Effector memory CD8-positive, alpha-beta T cell (primary cell): ENCODE results near the gene RASL10B.
A peak's percentile ranks its signal among the peaks of the same experiment; 100 is the strongest.
"Not testable (repeated sequence)": the region's sequence is repeated elsewhere in the genome, so short reads cannot be mapped to it uniquely, and the experiment has no call there.

Source experiments
- ATAC-seq: fragments of 150-1000 bp; cut with Tn5 transposase; replicated peaks from 2 replicates; pipeline ENCODE4 v1.10.0; 2021; ENCODE audit warnings: mild to moderate bottlenecking, moderate library complexity
- DNase-seq, 3 experiments: peaks; one replicate each; pipeline ENCODE4 v3.0.0; 2021
- H3K27ac Mint-ChIP-seq, 2 donors: one replicate each; pipeline ENCODE4 v1.8.0; 2022; ENCODE audit warnings: mild to moderate bottlenecking in 2 of 2, mixed read lengths in 2 of 2, moderate library complexity in 2 of 2
- H3K27me3 Mint-ChIP-seq, 2 donors: one replicate each; pipeline ENCODE4 v1.8.0; 2022; ENCODE audit warnings: mixed read lengths in 2 of 2
- H3K36me3 Mint-ChIP-seq: one replicate; pipeline ENCODE4 v1.8.0; 2022; ENCODE audit warnings: mild to moderate bottlenecking, moderate library complexity, mixed read lengths; ENCODE audit not compliant: insufficient read depth
- H3K4me1 Mint-ChIP-seq, 2 donors: one replicate each; pipeline ENCODE4 v1.8.0; 2022; ENCODE audit warnings: low read depth in 2 of 2, mixed read lengths in 2 of 2
- H3K4me3 Mint-ChIP-seq, 2 donors: one replicate each; pipeline ENCODE4 v1.8.0; 2022; ENCODE audit warnings: mild to moderate bottlenecking in 2 of 2, mixed read lengths in 2 of 2, moderate library complexity in 2 of 2
- H3K9me3 Mint-ChIP-seq, 2 donors: one replicate each; pipeline ENCODE4 v1.8.0; 2022; ENCODE audit warnings: mixed read lengths in 2 of 2
- total RNA-seq, 9 experiments: gene quantifications; one replicate each; lab custom pipeline; 2026; lab: John Stamatoyannopoulos, UW

RASL10B gene, protein sequence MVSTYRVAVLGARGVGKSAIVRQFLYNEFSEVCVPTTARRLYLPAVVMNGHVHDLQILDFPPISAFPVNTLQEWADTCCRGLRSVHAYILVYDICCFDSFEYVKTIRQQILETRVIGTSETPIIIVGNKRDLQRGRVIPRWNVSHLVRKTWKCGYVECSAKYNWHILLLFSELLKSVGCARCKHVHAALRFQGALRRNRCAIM
- 0 to 1.7 (median 0.42) reads per million in 9 experiments for total RNA-seq

DNA sequence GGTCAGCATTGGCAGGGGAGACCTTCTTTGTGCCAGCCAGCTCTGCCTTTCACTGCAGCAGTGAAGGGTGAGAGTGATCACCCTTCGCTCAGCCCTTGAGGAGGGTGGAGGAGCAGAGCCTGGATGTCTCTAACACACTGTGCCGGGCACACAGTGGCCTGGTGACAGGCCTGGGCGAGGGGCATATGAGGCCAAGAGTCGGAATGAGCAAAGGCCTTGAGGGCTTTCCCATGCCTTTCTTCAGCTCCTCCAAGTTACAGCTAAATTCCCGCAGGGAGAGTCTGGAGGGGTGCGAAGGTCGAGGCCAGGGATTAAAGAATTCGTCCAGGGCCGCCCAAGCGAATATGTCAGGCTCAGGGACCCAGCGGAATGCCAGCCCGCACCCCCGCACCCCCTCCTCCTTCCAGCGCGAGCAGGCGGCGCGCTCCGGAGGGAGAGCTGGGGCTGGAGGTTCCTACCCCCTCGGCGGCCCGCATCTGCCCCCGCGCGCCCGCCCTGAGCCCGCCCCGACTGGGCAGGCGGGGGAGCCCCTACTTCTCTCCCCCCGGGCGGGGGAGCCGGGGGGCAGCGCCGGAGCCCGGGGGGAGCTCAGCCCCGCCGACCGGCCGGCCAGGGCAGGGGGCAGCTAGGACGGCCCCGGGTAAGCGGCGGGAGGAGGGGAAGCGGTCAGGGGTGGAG, at the start of gene RASL10B:
Gene RASL10B (plus strand): TSS at position 401 of the 678 bp plus-strand sequence. CDS start 3,546 bp downstream, outside the sequence.
- no peaks in the 10 kb centered on the region for H3K27me3 Mint-ChIP-seq
- H3K4me3 Mint-ChIP-seq: peak within 1 kb of the TSS; percentile 77 to 84
- no peaks in the 10 kb centered on the region for H3K9me3 Mint-ChIP-seq
- ATAC-seq (peak; percentile 88), DNase-seq (peak; percentile 21 to 35 (median 34))
- peaks cover 11 to 22% of the 10 kb centered on the region in 2 donors for H3K4me1 Mint-ChIP-seq
- peaks cover 8% of the 10 kb centered on the region for H3K36me3 Mint-ChIP-seq
- H3K27ac Mint-ChIP-seq: peak within 1 kb of the TSS; percentile 9 to 55

DNA sequence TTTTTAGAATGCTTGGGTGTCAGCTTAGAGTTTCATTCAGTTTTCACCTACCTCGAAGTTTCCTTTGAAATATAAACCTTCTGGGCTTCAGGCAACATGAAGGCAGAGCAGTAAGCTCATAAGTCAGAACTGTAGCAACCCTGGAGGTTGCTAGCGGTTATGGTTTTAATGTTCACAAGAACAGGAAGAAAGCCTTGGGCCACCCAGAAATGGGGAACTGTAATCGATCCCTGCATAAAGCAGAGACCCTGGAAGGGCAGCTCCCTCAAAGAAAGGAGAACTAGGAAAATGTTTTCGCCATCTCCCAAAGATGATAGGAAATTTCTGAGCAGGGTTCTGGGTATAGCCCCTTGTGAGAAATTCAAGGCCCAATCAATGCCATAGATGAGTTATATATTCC, 47.8 kb upstream of the RASL10B start:
- Mint-ChIP-seq H3K9me3 (no peaks in the 10 kb centered on the region), H3K4me1 (peaks cover 2 to 6% of the 10 kb centered on the region in 2 donors), H3K4me3 (no peak overlapping the region), H3K36me3 (peaks cover 81% of the 10 kb centered on the region), H3K27ac (no peak overlapping the region), H3K27me3 (no peaks in the 10 kb centered on the region)
- ATAC-seq (no peak), DNase-seq (no peak)

DNA sequence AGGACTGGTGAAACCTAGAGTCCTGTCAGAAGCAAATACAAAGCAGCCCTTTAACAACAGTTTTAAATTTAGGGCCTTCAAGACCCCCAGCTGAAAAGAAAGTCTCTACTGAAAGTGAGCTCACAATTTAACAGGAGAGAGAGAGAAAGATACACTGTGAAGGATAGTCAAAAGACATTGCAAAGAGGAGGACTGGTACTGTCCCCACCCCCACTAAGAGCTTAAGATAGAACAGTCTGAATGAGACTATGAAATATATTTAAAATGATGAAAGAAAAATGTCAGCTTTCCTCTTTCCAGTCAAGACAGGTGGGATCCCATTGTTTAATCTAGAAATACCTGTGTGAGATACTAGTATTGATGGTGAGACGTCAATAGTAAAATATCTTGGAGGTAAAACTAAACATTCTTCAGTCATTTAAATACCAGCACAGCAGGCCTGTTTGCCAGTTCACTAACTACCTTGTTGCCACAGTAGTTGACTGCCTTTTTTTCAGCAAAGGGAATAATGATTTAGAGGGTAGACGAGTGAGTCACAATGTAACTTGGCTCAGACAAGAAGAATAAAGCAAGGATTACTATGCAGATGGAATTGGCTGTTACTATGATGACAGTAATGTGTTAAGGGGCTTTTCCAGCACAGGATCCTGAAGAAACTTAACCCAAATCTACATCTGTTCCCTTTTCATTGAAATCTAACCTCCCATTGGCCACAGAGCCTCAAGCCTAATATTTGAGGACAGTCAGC, 47.2 kb upstream of the RASL10B start:
- no peak overlapping the region for H3K27ac Mint-ChIP-seq
- DNase-seq (no peak), ATAC-seq (no peak)
- no peak overlapping the region for H3K4me3 Mint-ChIP-seq
- peaks cover 77% of the 10 kb centered on the region for H3K36me3 Mint-ChIP-seq
- H3K27me3 Mint-ChIP-seq: no peaks in the 10 kb centered on the region
- H3K4me1 Mint-ChIP-seq: peaks cover 0 to 5% of the 10 kb centered on the region in 2 donors
- no peaks in the 10 kb centered on the region for H3K9me3 Mint-ChIP-seq

DNA sequence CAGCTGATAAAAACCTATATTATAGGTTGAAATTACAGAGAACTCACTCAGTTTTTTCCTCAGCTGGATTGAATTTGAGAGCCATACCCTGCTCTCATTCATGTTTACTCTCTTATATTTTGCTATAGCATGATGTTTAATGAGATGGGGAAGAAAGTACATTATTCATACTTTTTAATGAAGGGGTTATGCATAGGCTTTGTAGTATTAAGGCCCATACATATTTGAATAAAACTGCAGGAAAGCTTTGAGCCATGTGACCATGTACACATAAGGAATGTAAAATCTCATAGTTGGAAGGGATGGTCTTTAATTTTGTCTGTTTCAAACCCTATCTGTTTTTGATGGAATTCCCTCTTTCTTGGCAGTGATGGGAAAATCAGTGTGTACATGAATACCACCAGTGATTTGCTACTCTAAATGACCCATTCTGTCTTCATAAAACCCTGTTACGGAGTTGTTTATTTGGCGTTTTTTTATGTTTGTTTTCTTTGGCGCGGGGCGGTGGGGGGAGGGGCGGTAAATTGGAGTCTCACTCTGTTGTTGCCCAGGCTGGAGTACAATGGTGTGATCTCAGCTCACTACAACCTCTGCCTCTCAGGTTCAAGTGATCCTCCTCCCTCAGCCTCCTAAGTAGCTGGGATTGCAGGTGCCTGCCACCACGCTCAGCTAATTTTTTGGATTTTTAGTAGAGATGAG, 38.8 kb upstream of the RASL10B start:
- H3K36me3 Mint-ChIP-seq: peaks cover 55% of the 10 kb centered on the region
- no peak overlapping the region for H3K27ac Mint-ChIP-seq
- no peak for ATAC-seq
- H3K9me3 Mint-ChIP-seq: no peaks in the 10 kb centered on the region
- no peak for DNase-seq
- H3K4me3 Mint-ChIP-seq: no peak overlapping the region
- peaks cover 0 to 14% of the 10 kb centered on the region in 2 donors for H3K4me1 Mint-ChIP-seq
- no peaks in the 10 kb centered on the region for H3K27me3 Mint-ChIP-seq

DNA sequence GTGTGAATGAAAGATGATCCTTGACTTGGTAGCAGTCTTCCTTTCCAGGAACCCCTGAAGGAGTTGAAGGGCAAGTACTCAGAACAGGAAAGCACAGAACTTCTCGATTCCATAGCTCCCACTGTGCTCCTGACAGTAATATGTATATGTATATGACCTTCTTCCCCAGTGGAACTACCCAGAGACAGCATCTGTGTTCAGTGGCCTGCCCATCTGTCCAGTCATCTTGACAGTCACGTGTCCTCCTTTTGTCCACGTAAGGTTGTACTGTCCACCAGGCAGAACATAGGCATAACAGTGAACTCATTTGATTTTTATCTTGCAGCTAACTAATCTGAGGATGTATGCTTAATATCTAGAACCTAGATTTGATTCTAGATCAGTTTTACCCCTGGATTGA, 37.8 kb upstream of the RASL10B start:
- Mint-ChIP-seq H3K36me3 (peaks cover 50% of the 10 kb centered on the region), H3K9me3 (no peaks in the 10 kb centered on the region), H3K27me3 (no peaks in the 10 kb centered on the region), H3K4me3 (no peak overlapping the region), H3K27ac (peak overlapping the region in 1 of 2 donors; percentile 32), H3K4me1 (peaks cover 0 to 11% of the 10 kb centered on the region in 2 donors)
- DNase-seq (no peak), ATAC-seq (no peak)

DNA sequence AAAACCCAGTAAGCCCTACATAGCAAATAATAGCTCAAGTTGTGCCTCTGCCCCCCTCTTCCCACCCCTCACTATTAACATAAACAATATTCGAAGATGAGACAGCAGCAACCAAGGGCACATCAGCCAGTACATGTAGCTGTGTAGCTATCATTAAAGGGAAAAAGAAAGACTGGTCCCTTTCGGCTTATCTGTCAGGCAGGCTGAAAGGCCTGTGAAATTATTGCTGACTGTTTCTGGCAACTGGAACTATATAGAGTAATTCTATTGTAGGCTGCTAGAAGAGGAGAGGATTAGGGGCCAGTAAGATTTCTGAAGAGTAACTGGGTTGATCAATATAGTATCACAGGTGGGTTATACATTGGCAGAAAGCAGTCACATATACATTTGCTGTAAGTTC, 36.5 kb upstream of the RASL10B start:
- no peak for ATAC-seq
- Mint-ChIP-seq H3K9me3 (no peaks in the 10 kb centered on the region), H3K4me1 (peaks cover 0 to 7% of the 10 kb centered on the region in 2 donors), H3K4me3 (no peak overlapping the region), H3K27ac (no peak overlapping the region), H3K36me3 (peaks cover 47% of the 10 kb centered on the region), H3K27me3 (no peaks in the 10 kb centered on the region)
- DNase-seq: no peak

DNA sequence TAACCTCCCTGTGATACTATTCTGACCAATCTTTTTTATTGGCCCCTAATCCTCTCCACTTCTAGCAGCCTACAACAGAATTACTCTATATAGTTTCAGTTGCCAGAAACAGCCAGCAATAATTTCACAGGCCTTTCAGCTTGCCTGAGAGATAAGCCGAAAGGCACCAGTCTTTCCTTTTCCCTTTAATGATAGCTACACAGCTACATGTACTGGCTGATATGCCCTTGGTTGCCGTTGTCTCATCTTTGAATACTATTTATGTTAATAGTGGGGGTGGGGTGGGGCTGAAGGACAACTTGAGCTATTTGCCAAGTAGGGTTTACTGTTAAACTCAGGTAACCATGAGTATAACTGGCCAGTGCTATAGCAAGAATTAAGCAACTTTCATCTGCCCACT, 35.8 kb upstream of the RASL10B start:
- H3K9me3 Mint-ChIP-seq: no peaks in the 10 kb centered on the region
- H3K4me3 Mint-ChIP-seq: no peak overlapping the region
- peak overlapping the region in 1 of 2 donors; percentile 47 for H3K27ac Mint-ChIP-seq
- DNase-seq (no peak), ATAC-seq (no peak)
- no peaks in the 10 kb centered on the region for H3K27me3 Mint-ChIP-seq
- H3K4me1 Mint-ChIP-seq: peaks cover 0 to 8% of the 10 kb centered on the region in 2 donors
- peaks cover 40% of the 10 kb centered on the region for H3K36me3 Mint-ChIP-seq

DNA sequence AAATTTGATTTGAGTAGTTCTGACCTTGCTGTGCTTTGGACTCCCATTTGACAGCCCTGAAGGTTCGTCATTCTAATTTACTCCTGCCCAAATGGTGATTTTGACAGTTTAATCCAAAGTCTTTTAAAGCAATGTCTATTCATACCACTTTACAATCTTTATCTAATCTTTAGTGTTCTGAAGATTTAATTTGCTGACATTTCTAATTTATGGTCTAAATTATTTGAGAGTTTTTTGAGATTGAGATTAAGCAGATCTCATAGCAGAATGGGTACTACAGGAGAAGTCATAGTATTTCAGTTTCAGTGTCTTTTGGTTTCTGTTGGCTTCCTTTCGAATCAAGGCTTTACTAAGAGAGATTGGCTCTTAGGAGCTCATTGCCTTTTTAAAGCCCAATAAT, 32.6 kb upstream of the RASL10B start:
- no peak for DNase-seq
- H3K36me3 Mint-ChIP-seq: peaks cover 30% of the 10 kb centered on the region
- no peaks in the 10 kb centered on the region for H3K9me3 Mint-ChIP-seq
- no peaks in the 10 kb centered on the region for H3K27me3 Mint-ChIP-seq
- H3K27ac Mint-ChIP-seq: peak overlapping the region in 1 of 2 donors; percentile 31
- peaks cover 0 to 17% of the 10 kb centered on the region in 2 donors for H3K4me1 Mint-ChIP-seq
- no peak for ATAC-seq
- no peak overlapping the region for H3K4me3 Mint-ChIP-seq

DNA sequence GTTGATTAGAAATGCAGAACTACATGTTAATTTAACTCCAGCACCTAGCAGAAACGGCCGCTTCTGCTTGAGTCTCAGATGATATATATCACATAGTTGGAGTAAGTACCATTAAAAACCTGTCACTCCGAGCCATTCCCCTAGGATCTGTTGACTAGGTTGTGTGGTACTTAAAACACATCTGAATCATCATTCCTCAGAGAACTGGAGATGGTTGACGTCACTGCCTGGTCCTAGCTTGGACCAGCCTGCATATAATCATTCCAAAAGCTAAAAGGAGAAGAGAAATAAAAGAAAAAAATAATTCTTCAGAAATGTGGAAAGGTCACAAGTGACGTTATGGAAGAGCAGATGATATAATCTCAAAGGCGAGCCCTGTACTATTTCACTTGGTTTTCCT, 31.3 kb upstream of the RASL10B start:
- DNase-seq: no peak
- no peaks in the 10 kb centered on the region for H3K27me3 Mint-ChIP-seq
- no peaks in the 10 kb centered on the region for H3K9me3 Mint-ChIP-seq
- peaks cover 0 to 27% of the 10 kb centered on the region in 2 donors for H3K4me1 Mint-ChIP-seq
- no peak overlapping the region for H3K4me3 Mint-ChIP-seq
- no peak for ATAC-seq
- peaks cover 16% of the 10 kb centered on the region for H3K36me3 Mint-ChIP-seq
- peak overlapping the region in 1 of 2 donors; percentile 12 for H3K27ac Mint-ChIP-seq

DNA sequence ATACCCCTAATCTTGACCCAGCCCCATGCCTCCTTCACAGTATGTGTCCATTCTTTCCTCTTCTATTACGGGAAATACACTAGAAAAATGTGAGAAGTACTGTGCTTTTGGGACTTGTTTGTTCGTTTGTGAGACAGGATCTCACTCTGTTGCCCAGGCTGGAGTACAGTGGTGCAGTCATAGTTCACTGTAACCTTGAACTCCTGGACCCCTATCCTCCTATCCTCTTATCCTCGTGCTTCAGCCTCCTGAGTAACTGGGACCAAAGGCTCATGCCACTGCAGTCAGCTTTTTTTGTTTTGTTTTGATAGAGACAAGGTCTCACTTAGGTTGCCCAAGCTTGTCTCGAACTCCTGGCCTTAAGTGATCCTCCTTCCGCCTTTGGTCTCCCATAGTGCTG, 29.9 kb upstream of the RASL10B start:
- peaks cover 7% of the 10 kb centered on the region for H3K36me3 Mint-ChIP-seq
- DNase-seq (no peak), ATAC-seq (no peak)
- no peaks in the 10 kb centered on the region for H3K9me3 Mint-ChIP-seq
- H3K4me1 Mint-ChIP-seq: peaks cover 5 to 24% of the 10 kb centered on the region in 2 donors
- H3K27me3 Mint-ChIP-seq: no peaks in the 10 kb centered on the region
- no peak overlapping the region for H3K27ac Mint-ChIP-seq
- no peak overlapping the region for H3K4me3 Mint-ChIP-seq

DNA sequence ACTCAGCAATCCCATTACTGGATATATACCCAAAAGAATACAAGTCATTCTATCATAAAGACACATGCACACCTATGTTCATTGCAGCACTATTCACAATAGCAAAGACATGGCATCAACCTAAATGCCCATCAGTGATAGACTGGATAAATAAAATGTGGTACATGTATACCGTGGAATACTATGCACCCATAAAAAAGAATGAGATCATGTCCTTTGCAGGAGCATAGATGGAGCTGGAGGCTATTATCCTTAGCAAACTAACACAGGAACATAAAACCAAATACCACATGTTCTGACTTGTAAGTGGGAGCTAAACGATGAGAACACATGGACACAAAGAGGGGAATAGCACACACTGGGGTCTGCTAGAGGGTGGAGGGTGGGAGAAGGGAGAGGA, 28.1 kb upstream of the RASL10B start:
- not testable (repeated sequence) for H3K9me3 Mint-ChIP-seq, H3K27me3 Mint-ChIP-seq, H3K36me3 Mint-ChIP-seq, H3K27ac Mint-ChIP-seq, DNase-seq, H3K4me3 Mint-ChIP-seq, ATAC-seq
- H3K4me1 Mint-ChIP-seq: peaks cover 6 to 28% of the 10 kb centered on the region in 2 donors

DNA sequence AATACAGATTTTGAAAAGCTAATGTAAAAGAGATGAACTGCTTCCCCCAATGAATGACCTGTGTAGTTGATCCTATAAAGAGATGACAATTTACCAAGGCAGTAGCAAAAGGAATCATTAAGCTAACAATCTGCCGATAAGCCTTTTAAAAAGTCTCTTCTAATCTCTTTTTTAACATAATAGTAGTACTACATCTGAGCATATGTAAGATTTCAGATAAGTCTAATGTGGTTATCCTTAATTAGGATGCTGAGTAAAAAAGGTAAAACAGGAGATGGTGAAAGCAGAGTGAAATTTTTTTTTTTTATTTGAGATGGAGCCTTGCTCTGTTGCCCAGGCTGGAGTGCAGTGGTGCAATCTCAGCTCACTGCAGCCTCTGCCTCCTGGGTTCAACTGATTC, 26.2 kb upstream of the RASL10B start:
- ATAC-seq (no peak), DNase-seq (no peak)
- Mint-ChIP-seq H3K9me3 (no peaks in the 10 kb centered on the region), H3K36me3 (peaks cover 19% of the 10 kb centered on the region), H3K4me1 (peaks cover 6 to 25% of the 10 kb centered on the region in 2 donors), H3K27me3 (no peaks in the 10 kb centered on the region), H3K27ac (peak overlapping the region in 1 of 2 donors; percentile 58), H3K4me3 (no peak overlapping the region)

DNA sequence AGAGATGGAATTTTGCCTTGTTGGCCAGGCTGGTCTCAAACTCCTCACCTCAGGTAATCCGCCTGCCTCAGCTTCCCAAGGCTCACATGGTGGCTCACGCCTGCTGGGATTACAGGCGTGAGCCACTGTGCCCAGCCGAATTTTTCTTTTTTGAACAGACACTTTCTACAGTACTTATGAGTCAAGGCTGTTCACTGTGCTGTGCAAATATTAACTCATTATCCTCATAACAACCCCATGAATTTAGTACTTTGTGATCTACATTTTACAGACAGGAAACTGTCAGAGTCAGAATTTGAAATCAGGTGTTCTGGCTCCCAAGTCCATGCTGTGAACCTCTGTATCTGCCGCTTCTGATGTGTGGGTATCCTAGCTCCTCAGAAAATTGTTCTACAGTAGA, 25.7 kb upstream of the RASL10B start:
- no peak for DNase-seq
- peaks cover 6 to 25% of the 10 kb centered on the region in 2 donors for H3K4me1 Mint-ChIP-seq
- peaks cover 22% of the 10 kb centered on the region for H3K36me3 Mint-ChIP-seq
- no peak for ATAC-seq
- H3K27me3 Mint-ChIP-seq: no peaks in the 10 kb centered on the region
- peak overlapping the region in 1 of 2 donors; percentile 58 for H3K27ac Mint-ChIP-seq
- H3K9me3 Mint-ChIP-seq: no peaks in the 10 kb centered on the region
- H3K4me3 Mint-ChIP-seq: no peak overlapping the region
